Dermis microvascular lymphatic vessel endothelial cell (primary cell): Measurements from ENCODE around the gene SETBP1. TPM values are rescaled to one million over a fixed set of nuclear protein-coding genes. Genes with fewer than 3 reads are reported as not detected.
A peak's percentile ranks its signal among the peaks of the same experiment; 100 is the strongest.

ENCODE experiments used
- DNase-seq, 2 donors: peaks; one replicate each; pipeline versions ENCODE4 v3.0.0 to v3.0.0-alpha.2; 2010; ENCODE audit warnings: low read depth in 2 of 2
- total RNA-seq: library from RNA; depleted of rRNA; stranded (reverse); fragments of >200 nt; gene quantifications from 2 replicates; pipeline ENCODE4 v1.2.1, GENCODE V29; 2014

Gene SETBP1
- total RNA-seq, 1 donor from 2014 or later = 2.3 TPM

GRCh38 chr18:44815108-44815507 lies 134.4 kb downstream of the SETBP1 start:
- no peak for DNase-seq

GRCh38 chr18:44816050-44816449 lies 135.4 kb downstream of the SETBP1 start:
- DNase-seq = no peak

GRCh38 chr18:44816477-44816876 lies 135.8 kb downstream of the SETBP1 start:
- DNase-seq = no peak

- no peak for DNase-seq
Measured at GRCh38 chr18:44817831-44818473, 137.3 kb downstream of the SETBP1 start.

- DNase-seq = no peak
Measured at GRCh38 chr18:44818668-44819403, 138.1 kb downstream of the SETBP1 start.

GRCh38 chr18:44819944-44820510 lies 139.3 kb downstream of the SETBP1 start:
- no peak for DNase-seq

GRCh38 chr18:44821924-44822323 lies 141.2 kb downstream of the SETBP1 start:
- DNase-seq = no peak

- no peak for DNase-seq
Measured at GRCh38 chr18:44823286-44823685, 142.6 kb downstream of the SETBP1 start.

- no peak for DNase-seq
Measured at GRCh38 chr18:44823782-44824181, 143.1 kb downstream of the SETBP1 start.

GRCh38 chr18:44824884-44825283 lies 144.2 kb downstream of the SETBP1 start:
- no peak for DNase-seq

GRCh38 chr18:44826418-44827259 lies 146.0 kb downstream of the SETBP1 start:
- DNase-seq = peak; percentile 5 to 7

- DNase-seq = no peak
Measured at GRCh38 chr18:44828080-44828479, 147.4 kb downstream of the SETBP1 start.

GRCh38 chr18:44830581-44830980 lies 149.9 kb downstream of the SETBP1 start:
- no peak for DNase-seq

- DNase-seq = no peak
Measured at GRCh38 chr18:44833786-44834185, 153.1 kb downstream of the SETBP1 start.

- no peak for DNase-seq
Measured at GRCh38 chr18:44834867-44835469, 154.3 kb downstream of the SETBP1 start.

- DNase-seq = no peak
Measured at GRCh38 chr18:44835703-44836102, 155.0 kb downstream of the SETBP1 start.

- no peak for DNase-seq
Measured at GRCh38 chr18:44836263-44836662, 155.6 kb downstream of the SETBP1 start.

- DNase-seq = no peak
Measured at GRCh38 chr18:44837482-44838180, 156.9 kb downstream of the SETBP1 start.

- DNase-seq = no peak
Measured at GRCh38 chr18:44838971-44839666, 158.4 kb downstream of the SETBP1 start.

- no peak for DNase-seq
Measured at GRCh38 chr18:44840058-44840790, 159.5 kb downstream of the SETBP1 start.
